ENCODE data around the gene PKIG. TPM values are rescaled to one million over a fixed set of nuclear protein-coding genes. Genes with fewer than 3 reads are reported as not detected.

Gene PKIG
- total RNA-seq, 1 experiment from 2014 or later, result 66.3 TPM

GRCh38 chr20:44648579-44648978, 66.2 kb downstream of the PKIG start:
- no TSS peak for BruUV-seq (replicated peaks)
- CTCF ChIA-PET, result no interaction called here
- ATAC-seq (no peak), DNase-seq (ENCODE audit: low read depth, low spot score) (no peak)
- TF ChIP-seq CTCF (IDR thresholded peaks at IDR 0.05) (no peak), TCF7L2 (IDR thresholded peaks at IDR 0.05; ENCODE audit: low read depth, low read length) (no peak), POLR2AphosphoS5 (IDR thresholded peaks at IDR 0.05; ENCODE audit: low read depth, low read length) (no peak)
- POLR2A ChIA-PET, result no interaction called here
- peaks cover 39% of the 10 kb centered on the region for H3K4me1 ChIP-seq (ENCODE audit: control insufficient read depth, insufficient read depth, low read length)
- H3K27me3 ChIP-seq (ENCODE audit: control insufficient read depth, insufficient read depth, low read length), result no peaks in the 10 kb centered on the region
- intact Hi-C loops (cut with micrococcal nuclease; ENCODE audit: unreplicated experiment) (no loop called here), in situ Hi-C loops (cut with HindIII; ENCODE audit: low pct_unique_long_range_greater_than_20kb, low sequenced_read_pairs) (no loop called here)
- no peak overlapping the region for H3K27ac ChIP-seq (ENCODE audit: low read length)
- no peaks in the 10 kb centered on the region; the same call in 1 of the 2 replicates for H3K36me3 ChIP-seq (ENCODE audit: control insufficient read depth, insufficient read depth, low read length)
- H3K9me3 ChIP-seq (ENCODE audit: control insufficient read depth, insufficient read depth, low read depth, low read length), result no peaks in the 10 kb centered on the region
- H3K4me3 ChIP-seq (ENCODE audit: low read depth in 2 of 2, low read length in 2 of 2), result no peak overlapping the region

GRCh38 chr20:44649126-44649525, 66.7 kb downstream of the PKIG start:
- TF ChIP-seq CTCF (IDR thresholded peaks at IDR 0.05), result no peak
- no peak for TF ChIP-seq SIN3A (IDR thresholded peaks at IDR 0.05; ENCODE audit: borderline replicate concordance, insufficient read depth, low read depth, low read length)
- TF ChIP-seq REST (IDR thresholded peaks at IDR 0.05; ENCODE audit: insufficient read depth in 1 of 2, low read depth in 2 of 2, low read length in 1 of 2), result no peak
- no peak for TF ChIP-seq POLR2AphosphoS5 (IDR thresholded peaks at IDR 0.05; ENCODE audit: low read depth, low read length)
- TF ChIP-seq TCF7L2 (IDR thresholded peaks at IDR 0.05; ENCODE audit: low read depth, low read length), result no peak
- H3K9me3 ChIP-seq (ENCODE audit: control insufficient read depth, insufficient read depth, low read depth, low read length), result no peaks in the 10 kb centered on the region
- CTCF ChIA-PET, result no interaction called here
- DNase-seq (ENCODE audit: low read depth, low spot score) (no peak), ATAC-seq (no peak)
- H3K4me3 ChIP-seq (ENCODE audit: low read depth in 2 of 2, low read length in 2 of 2), result peak overlapping the region; percentile 3 to 9; a peak in 1 of 4 replicates
- intact Hi-C loops (cut with micrococcal nuclease; ENCODE audit: unreplicated experiment) (no loop called here), in situ Hi-C loops (cut with HindIII; ENCODE audit: low pct_unique_long_range_greater_than_20kb, low sequenced_read_pairs) (no loop called here)
- no TSS peak for BruUV-seq (replicated peaks)
- H3K4me1 ChIP-seq (ENCODE audit: control insufficient read depth, insufficient read depth, low read length), result peaks cover 33% of the 10 kb centered on the region
- POLR2A ChIA-PET, result no interaction called here
- no peaks in the 10 kb centered on the region for H3K27me3 ChIP-seq (ENCODE audit: control insufficient read depth, insufficient read depth, low read length)
- H3K36me3 ChIP-seq (ENCODE audit: control insufficient read depth, insufficient read depth, low read length), result no peaks in the 10 kb centered on the region; the same call in 1 of the 2 replicates
- no peak overlapping the region for H3K27ac ChIP-seq (ENCODE audit: low read length)

Measured in Panc1 (cell line).